Measurements from ENCODE around the gene NRXN3.

- TF ChIP-seq, protein P1, sequence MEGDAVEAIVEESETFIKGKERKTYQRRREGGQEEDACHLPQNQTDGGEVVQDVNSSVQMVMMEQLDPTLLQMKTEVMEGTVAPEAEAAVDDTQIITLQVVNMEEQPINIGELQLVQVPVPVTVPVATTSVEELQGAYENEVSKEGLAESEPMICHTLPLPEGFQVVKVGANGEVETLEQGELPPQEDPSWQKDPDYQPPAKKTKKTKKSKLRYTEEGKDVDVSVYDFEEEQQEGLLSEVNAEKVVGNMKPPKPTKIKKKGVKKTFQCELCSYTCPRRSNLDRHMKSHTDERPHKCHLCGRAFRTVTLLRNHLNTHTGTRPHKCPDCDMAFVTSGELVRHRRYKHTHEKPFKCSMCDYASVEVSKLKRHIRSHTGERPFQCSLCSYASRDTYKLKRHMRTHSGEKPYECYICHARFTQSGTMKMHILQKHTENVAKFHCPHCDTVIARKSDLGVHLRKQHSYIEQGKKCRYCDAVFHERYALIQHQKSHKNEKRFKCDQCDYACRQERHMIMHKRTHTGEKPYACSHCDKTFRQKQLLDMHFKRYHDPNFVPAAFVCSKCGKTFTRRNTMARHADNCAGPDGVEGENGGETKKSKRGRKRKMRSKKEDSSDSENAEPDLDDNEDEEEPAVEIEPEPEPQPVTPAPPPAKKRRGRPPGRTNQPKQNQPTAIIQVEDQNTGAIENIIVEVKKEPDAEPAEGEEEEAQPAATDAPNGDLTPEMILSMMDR (IDR thresholded peaks at IDR 0.05) = no peak
- TF ChIP-seq POLR2AphosphoS5 (IDR thresholded peaks at IDR 0.05; ENCODE audit: low read depth, low read length) (no peak), TCF7L2 (IDR thresholded peaks at IDR 0.05; ENCODE audit: low read depth, low read length) (no peak), SIN3A (IDR thresholded peaks at IDR 0.05; ENCODE audit: borderline replicate concordance, insufficient read depth, low read depth, low read length) (no peak), REST (IDR thresholded peaks at IDR 0.05; ENCODE audit: insufficient read depth in 1 of 2, low read depth in 2 of 2, low read length in 1 of 2) (no peak)
Measured at GRCh38 chr14:79703209-79703608, 1533.0 kb downstream of the NRXN3 start.

All from Panc1 (cell line).